Endothelial cell of umbilical vein (primary cell): Measurements from ENCODE around the gene TP53BP1. TPM values are rescaled to one million over a fixed set of nuclear protein-coding genes. Genes with fewer than 3 reads are reported as not detected.

Experiments
- BruUV-seq: library from RNA; stranded (reverse); fragments of 400-500 nt; replicated peaks from 2 replicates; lab custom pipeline; 2021; lab: Mats Ljungman, UMichigan
- CTCF ChIA-PET: fragments of 300-600, 350-600 bp; sonication (Branson Sonifier 250); formaldehyde crosslinking; loops from one replicate; lab custom pipeline; 2021; ENCODE audit warnings: antibody characterized with exemption, inconsistent platforms; lab: Charles Lee
- POLR2A ChIA-PET: fragments of 300-600, 350-600 bp; sonication (Branson Sonifier 250); formaldehyde crosslinking; loops from one replicate; lab custom pipeline; 2021; ENCODE audit warnings: antibody characterized with exemption, inconsistent platforms; lab: Charles Lee
- DNase-seq: peaks from one replicate; pipeline ENCODE4 v3.0.0-alpha.2; 2011; ENCODE audit warnings: low read depth, low spot score
- FAIRE-seq: peaks from 2 replicates; lab custom pipeline; 2011; peaks lifted over from hg19 to GRCh38; lab: Jason Lieb, UNC
- H2AFZ ChIP-seq: 2 replicates; pipeline ENCODE4 v1.6.0; 2012; ENCODE audit warnings: low read depth, low read length, control low read depth, inconsistent platforms
- H3K27ac ChIP-seq: 2 replicates; pipeline ENCODE4 v1.5.1; 2011; ENCODE audit warnings: low read depth, mild to moderate bottlenecking, control low read depth, low read length, moderate library complexity; ENCODE audit not compliant: insufficient read depth
- H3K27me3 ChIP-seq, 2 experiments: 2 replicates each; pipeline versions ENCODE4 v1.6.0 to v1.6.1; 2011; ENCODE audit warnings: low read length in 2 of 2, mixed read lengths in 1 of 2; ENCODE audit not compliant: control insufficient read depth in 2 of 2, insufficient read depth in 2 of 2
- H3K36me3 ChIP-seq, 2 experiments: 2 replicates in 1 of 2; 3 replicates in 1 of 2; pipeline ENCODE4 v1.5.1; 2011; ENCODE audit warnings: low read length in 2 of 2, mild to moderate bottlenecking in 1 of 2, moderate library complexity in 1 of 2; ENCODE audit not compliant: control insufficient read depth in 2 of 2, insufficient read depth in 2 of 2; ENCODE audit errors: extremely low read depth in 1 of 2
- H3K4me1 ChIP-seq: 3 replicates; pipeline ENCODE4 v1.5.1; 2011; ENCODE audit warnings: mild to moderate bottlenecking, low read length; ENCODE audit not compliant: control insufficient read depth, insufficient read depth; ENCODE audit errors: extremely low read depth
- H3K4me2 ChIP-seq: 2 replicates; pipeline ENCODE4 v1.6.1; 2011; ENCODE audit warnings: low read length, control low read depth, mixed read lengths; ENCODE audit not compliant: insufficient read depth
- H3K4me3 ChIP-seq, 3 experiments: fragments of 200-600 bp in 1 of 3; sonication (generic), shearing (Covaris generic) in 1 of 3; replicated peaks in 1 of 3; 2 replicates each; pipeline ENCODE4 v1.5.1; 2011 to 2016; ENCODE audit warnings: control low read depth in 3 of 3, low read length in 3 of 3, mild to moderate bottlenecking in 2 of 3, inconsistent platforms in 1 of 3, low read depth in 1 of 3, moderate library complexity in 1 of 3; ENCODE audit not compliant: insufficient read depth in 1 of 3
- H3K79me2 ChIP-seq: 2 replicates; pipeline ENCODE4 v1.6.0; 2012; ENCODE audit warnings: low read length, inconsistent platforms; ENCODE audit not compliant: control insufficient read depth, insufficient read depth
- H3K9ac ChIP-seq: replicated peaks from 2 replicates; pipeline ENCODE3; 2011; ENCODE audit warnings: low read length, control low read depth; ENCODE audit not compliant: insufficient read depth; ENCODE audit errors: extremely low read depth
- H3K9me1 ChIP-seq: replicated peaks from 3 replicates; pipeline ENCODE4 v1.6.0; 2011; ENCODE audit warnings: mild to moderate bottlenecking, low read length; ENCODE audit not compliant: control insufficient read depth, insufficient read depth; ENCODE audit errors: extremely low read depth
- H3K9me3 ChIP-seq: replicated peaks from 2 replicates; pipeline ENCODE4 v1.5.1; 2012; ENCODE audit warnings: low read length, inconsistent platforms; ENCODE audit not compliant: control insufficient read depth, insufficient read depth
- H4K20me1 ChIP-seq: replicated peaks from 2 replicates; pipeline ENCODE3; 2011; ENCODE audit warnings: mild to moderate bottlenecking, low read length; ENCODE audit not compliant: control insufficient read depth, insufficient read depth; ENCODE audit errors: extremely low read depth
- CTCF ChIP-seq, 2 donors: IDR thresholded peaks; 1 replicate in 1 of 2; 2 replicates in 1 of 2; pipeline ENCODE4 v1.5.1; 2011; ENCODE audit warnings: low read length in 2 of 2, mild to moderate bottlenecking in 2 of 2, moderate library complexity in 2 of 2, control low read depth in 1 of 2, inconsistent platforms in 1 of 2, low read depth in 1 of 2; ENCODE audit not compliant: insufficient read depth in 1 of 2; ENCODE audit errors: extremely low read depth in 1 of 2
- EZH2 ChIP-seq: IDR thresholded peaks from 2 replicates; pipeline ENCODE4 v1.6.1; 2012; ENCODE audit warnings: borderline replicate concordance, low read depth, mild to moderate bottlenecking, moderate library complexity, low read length, inconsistent platforms; ENCODE audit not compliant: severe bottlenecking
- FOS ChIP-seq: IDR thresholded peaks from 2 replicates; pipeline ENCODE4 v1.6.1; 2011; ENCODE audit warnings: mild to moderate bottlenecking, low read length, moderate library complexity, borderline replicate concordance; ENCODE audit not compliant: insufficient read depth
- GATA2 ChIP-seq: IDR thresholded peaks from 2 replicates; pipeline ENCODE4 v1.7.0; 2011; ENCODE audit warnings: low read depth, mild to moderate bottlenecking, moderate library complexity, mixed read lengths, low read length; ENCODE audit not compliant: insufficient read length, insufficient read depth
- JUN ChIP-seq: IDR thresholded peaks from 2 replicates; pipeline ENCODE4 v1.6.1; 2011; ENCODE audit warnings: borderline replicate concordance, low read depth; ENCODE audit not compliant: insufficient read length, insufficient read depth
- MAX ChIP-seq: IDR thresholded peaks from 2 replicates; pipeline ENCODE4 v1.6.1; 2011; ENCODE audit not compliant: insufficient read depth, insufficient read length
- MYC ChIP-seq: IDR thresholded peaks from one replicate; pipeline ENCODE4 v1.6.1; 2011; ENCODE audit warnings: mild to moderate bottlenecking, low read depth, low read length
- POLR2A ChIP-seq: IDR thresholded peaks from 2 replicates; pipeline ENCODE4 v1.6.1; 2012; ENCODE audit warnings: low read depth, mild to moderate bottlenecking, control low read depth, low read length
- POLR2AphosphoS5 ChIP-seq: IDR thresholded peaks from 2 replicates; pipeline ENCODE4 v1.6.1; 2012; ENCODE audit warnings: low read depth, mild to moderate bottlenecking, control low read depth, low read length, moderate library complexity; ENCODE audit not compliant: insufficient read depth
- dilution Hi-C: fragments of 300-500 bp; cut with MboI; formaldehyde crosslinking; loops from one replicate; pipeline ENCODE4 v1.15.0; 2019; ENCODE audit warnings: low sequenced_read_pairs; ENCODE audit not compliant: extremely low pct_ligation_motif_present
- intact Hi-C: fragments of 100-400 bp; cut with micrococcal nuclease; formaldehyde crosslinking; loops from one replicate; pipeline ENCODE4 v1.10.0; 2022
- polyA plus RNA-seq, 4 experiments: library from polyadenylated mRNA; depleted of rRNA in 3 of 4; stranded (reverse) in 3 of 4; unstranded in 1 of 4; fragments of >200 nt; gene quantifications; 2 replicates each; pipeline versions ENCODE4 v1.2.1 to v1.2.3, GENCODE V29; 2011 to 2012; ENCODE audit warnings: missing spikeins in 1 of 4
- total RNA-seq: library from RNA; stranded (reverse); gene quantifications from 2 replicates; pipeline ENCODE4 v1.2.3, GENCODE V29; 2021

TP53BP1 gene
- total and polyA plus RNA-seq, 2 donors (not counting 3 experiments of a cell fraction or from before 2014, with no cell fraction given), result 28.1 to 59.5 TPM

- POLR2A ChIA-PET, result no interaction called here
- no peaks in the 10 kb centered on the region for H3K9me1 ChIP-seq
- TF ChIP-seq POLR2AphosphoS5 (no peak), MYC (no peak), JUN (no peak), EZH2 (no peak), FOS (no peak), POLR2A (no peak), GATA2 (no peak), CTCF (IDR thresholded peaks at IDR 0.05; ENCODE audit: extremely low read depth in 1 of 2, insufficient read depth in 1 of 2, low read depth in 1 of 2, low read length in 2 of 2) (no peak), MAX (no peak)
- no peaks in the 10 kb centered on the region for H3K4me1 ChIP-seq
- H3K9ac ChIP-seq, result no peak overlapping the region
- H3K4me2 ChIP-seq, result no peak overlapping the region
- FAIRE-seq, result no peak
- no peak overlapping the region for H3K4me3 ChIP-seq
- no peak for DNase-seq
- no peak overlapping the region for H3K27ac ChIP-seq
- H3K9me3 ChIP-seq, result no peaks in the 10 kb centered on the region
- H3K27me3 ChIP-seq, result no peaks in the 10 kb centered on the region
- H3K36me3 ChIP-seq, result no peaks in the 10 kb centered on the region
- no peaks in the 10 kb centered on the region for H3K79me2 ChIP-seq
- dilution Hi-C loops, result no loop called here
- no TSS peak for BruUV-seq
- H2AFZ ChIP-seq, result no peak overlapping the region
- CTCF ChIA-PET, result interaction anchor here (0.9 to 2.2 kb wide), 2 partner anchors 10 to 83 kb away, joined by 3 to 21 read pairs; no protein-coding TSS in a partner anchor
- intact Hi-C loops, result no loop called here
- no peaks in the 10 kb centered on the region for H4K20me1 ChIP-seq
Measured at GRCh38 chr15:43524254-43524845, 31.4 kb upstream of the TP53BP1 start.
